OCI-M1 (cell line): ENCODE results near the gene SRP68.

Experiments used
- DNase-seq: peaks from one replicate; lab custom pipeline; 2025; lab: John Stamatoyannopoulos, UW

The SRP68 gene

GRCh38 chr17:76018340-76018680, 54.0 kb downstream of the SRP68 start:
- no peak for DNase-seq

- DNase-seq: no peak
Observed at GRCh38 chr17:76017481-76018339, 54.6 kb downstream of the SRP68 start.

- no peak for DNase-seq
Observed at GRCh38 chr17:76014925-76015261, 57.4 kb downstream of the SRP68 start.

- DNase-seq: peak; percentile 84
Observed at GRCh38 chr17:76014100-76014924, 58.0 kb downstream of the SRP68 start.

GRCh38 chr17:76013377-76013932, 58.9 kb downstream of the SRP68 start:
- no peak for DNase-seq

GRCh38 chr17:76011951-76012350, 60.4 kb downstream of the SRP68 start:
- DNase-seq: no peak

GRCh38 chr17:76009969-76010661, 62.2 kb downstream of the SRP68 start:
- no peak for DNase-seq

- no peak for DNase-seq
Observed at GRCh38 chr17:76009447-76009846, 62.9 kb downstream of the SRP68 start.

GRCh38 chr17:76008630-76009425, 63.5 kb downstream of the SRP68 start:
- no peak for DNase-seq

- DNase-seq: no peak
Observed at GRCh38 chr17:76008208-76008607, 64.1 kb downstream of the SRP68 start.

GRCh38 chr17:76007850-76008165, 64.5 kb downstream of the SRP68 start:
- DNase-seq: no peak

GRCh38 chr17:76007131-76007849, 65.0 kb downstream of the SRP68 start:
- DNase-seq: no peak

- peak; percentile 90 for DNase-seq
Observed at GRCh38 chr17:76005263-76006149, 66.8 kb downstream of the SRP68 start.

GRCh38 chr17:76004750-76005262, 67.5 kb downstream of the SRP68 start:
- DNase-seq: no peak

GRCh38 chr17:76003915-76004314, 68.4 kb downstream of the SRP68 start:
- DNase-seq: no peak

- no peak for DNase-seq
Observed at GRCh38 chr17:76002100-76002499, 70.2 kb downstream of the SRP68 start.

GRCh38 chr17:76000755-76001521, 71.4 kb downstream of the SRP68 start, which contains the start of gene CDK3:
CDK3 (plus strand) TSS chr17:76000855; CDS start chr17:76001426, 571 bp downstream.
- no peak for DNase-seq

- DNase-seq: peak; percentile 71
Observed at GRCh38 chr17:76000016-76000754, 72.1 kb downstream of the SRP68 start.
